Testis (tissue), 2 donors: ENCODE measurements around the gene HNRNPR.

ENCODE experiments used
- CTCF ChIP-seq, 3 experiments: fragments of 450-650 bp in 2 of 3; fragments of 200-600 bp in 1 of 3; sonication (generic) in 1 of 3; IDR thresholded peaks; one replicate each; pipeline ENCODE4 v1.5.1; 2016 to 2019; ENCODE audit warnings: antibody characterized with exemption in 3 of 3, mild to moderate bottlenecking in 2 of 3, moderate library complexity in 1 of 3
- POLR2A ChIP-seq: fragments of 450-650 bp; IDR thresholded peaks from one replicate; pipeline ENCODE4 v1.6.1; 2017; ENCODE audit warnings: antibody characterized with exemption, mild to moderate bottlenecking, moderate library complexity

GRCh38 chr1:23385119-23385621 is 41.1 kb upstream of the HNRNPR start:
- no peak for TF ChIP-seq CTCF (IDR thresholded peaks at IDR 0.05)
- no peak for TF ChIP-seq POLR2A
